GM18505 (cell line): ENCODE results near the gene TMEM267.
"Not testable (repeated sequence)": the region's sequence is repeated elsewhere in the genome, so short reads cannot be mapped to it uniquely, and the experiment has no call there.

ENCODE experiments used
- ATAC-seq: cut with Tn5 transposase; IDR thresholded peaks from one replicate; pipeline ENCODE4 v1.9.1; 2021; ENCODE audit not compliant: unreplicated experiment
- POLR2A ChIP-seq: IDR thresholded peaks from 4 replicates; pipeline ENCODE4 v1.6.1; 2011; ENCODE audit warnings: borderline replicate concordance; ENCODE audit not compliant: insufficient read depth, insufficient read length; ENCODE audit errors: extremely low read depth

The TMEM267 gene

DNA sequence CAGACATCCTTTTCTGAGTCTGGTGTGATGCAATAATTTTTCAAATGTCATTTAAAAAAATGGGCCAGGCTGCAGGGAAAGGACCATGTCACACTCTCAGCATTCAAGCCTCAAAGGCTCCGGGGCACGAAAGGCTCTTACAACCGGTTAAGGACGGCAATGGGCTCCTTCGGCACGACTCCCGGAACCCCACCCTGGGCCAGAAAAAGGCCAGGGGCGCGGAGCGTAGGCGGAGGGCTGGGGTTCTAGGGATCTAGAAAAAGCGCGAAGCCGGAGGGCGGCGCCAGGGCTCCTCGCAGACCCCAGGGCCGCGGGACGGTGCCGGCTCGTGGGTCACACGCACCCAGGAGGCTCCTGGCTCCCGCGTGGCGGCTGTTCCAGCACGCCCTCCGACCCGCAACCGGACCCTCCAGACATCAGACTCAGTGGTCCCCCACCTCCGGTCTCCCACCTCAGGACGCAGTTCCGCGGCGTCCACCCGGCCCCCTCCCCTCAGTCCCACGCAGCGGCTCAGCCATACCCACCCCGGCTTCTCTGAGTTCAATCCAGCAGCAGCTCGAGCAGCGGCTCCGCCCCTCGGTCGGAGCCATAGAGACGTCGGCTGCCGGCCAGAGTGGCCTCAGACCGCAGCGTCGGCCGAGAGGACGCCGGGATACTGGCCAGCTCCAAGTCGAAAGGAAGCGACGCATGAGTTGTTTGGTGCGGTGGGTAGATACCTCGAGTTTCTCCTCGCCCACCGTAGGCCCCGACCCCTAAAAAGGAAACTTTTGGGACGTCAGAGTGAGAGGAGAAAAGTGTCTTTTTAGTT, at the start of gene TMEM267:
Gene TMEM267 (minus strand): TSS at position 568 of the 808 bp plus-strand sequence. CDS start 29,896 bp downstream, outside the sequence.
- peak; percentile 91 for ATAC-seq
- peak; percentile 85 for TF ChIP-seq POLR2A

DNA sequence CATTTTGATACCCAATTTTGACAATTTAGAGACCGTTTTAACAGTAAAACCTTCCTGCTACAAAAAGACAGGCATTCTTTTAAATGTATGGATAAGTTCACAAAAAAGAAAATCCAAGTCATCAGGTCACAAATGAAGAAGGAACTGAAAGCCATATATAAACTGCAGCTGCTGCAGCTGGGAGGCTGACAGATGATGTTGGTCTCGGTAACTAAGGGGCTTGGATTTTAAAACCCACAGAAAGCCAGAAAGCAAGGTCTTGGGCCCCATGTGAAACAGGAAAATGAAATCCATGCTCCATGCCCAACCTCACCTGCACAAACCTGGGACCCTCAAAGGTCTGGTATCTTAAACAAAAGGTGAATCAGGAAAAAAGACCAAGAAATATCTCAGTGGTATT, 47.0 kb upstream of the TMEM267 start:
- ATAC-seq: no peak
- no peak for TF ChIP-seq POLR2A

DNA sequence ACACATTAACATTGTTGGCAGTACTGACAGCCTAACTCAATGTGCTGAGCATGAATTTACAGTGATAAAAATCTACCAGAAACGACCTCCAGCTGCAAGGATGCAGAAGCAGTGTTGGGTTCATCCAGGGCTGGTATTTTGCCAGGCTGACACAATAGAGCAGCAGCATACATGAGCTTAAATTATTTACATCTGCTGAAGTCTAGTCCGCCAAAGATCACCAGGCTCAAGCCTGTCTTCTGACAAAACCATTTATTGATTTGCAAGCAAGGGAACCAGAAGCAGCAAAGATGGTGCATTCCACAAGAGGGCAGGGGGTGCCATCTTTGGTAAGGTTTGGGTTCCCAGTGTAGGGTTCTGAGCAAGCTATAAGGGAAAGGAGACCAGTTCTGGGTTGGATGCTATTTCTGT, 40.0 kb upstream of the TMEM267 start:
- no peak for ATAC-seq
- no peak for TF ChIP-seq POLR2A

- TF ChIP-seq POLR2A: no peak
- no peak for ATAC-seq
Observed at GRCh38 chr5:43520615-43521014, 37.0 kb upstream of the TMEM267 start.

- no peak for TF ChIP-seq POLR2A
- no peak for ATAC-seq
Observed at GRCh38 chr5:43515678-43516048, 32.0 kb upstream of the TMEM267 start.

DNA sequence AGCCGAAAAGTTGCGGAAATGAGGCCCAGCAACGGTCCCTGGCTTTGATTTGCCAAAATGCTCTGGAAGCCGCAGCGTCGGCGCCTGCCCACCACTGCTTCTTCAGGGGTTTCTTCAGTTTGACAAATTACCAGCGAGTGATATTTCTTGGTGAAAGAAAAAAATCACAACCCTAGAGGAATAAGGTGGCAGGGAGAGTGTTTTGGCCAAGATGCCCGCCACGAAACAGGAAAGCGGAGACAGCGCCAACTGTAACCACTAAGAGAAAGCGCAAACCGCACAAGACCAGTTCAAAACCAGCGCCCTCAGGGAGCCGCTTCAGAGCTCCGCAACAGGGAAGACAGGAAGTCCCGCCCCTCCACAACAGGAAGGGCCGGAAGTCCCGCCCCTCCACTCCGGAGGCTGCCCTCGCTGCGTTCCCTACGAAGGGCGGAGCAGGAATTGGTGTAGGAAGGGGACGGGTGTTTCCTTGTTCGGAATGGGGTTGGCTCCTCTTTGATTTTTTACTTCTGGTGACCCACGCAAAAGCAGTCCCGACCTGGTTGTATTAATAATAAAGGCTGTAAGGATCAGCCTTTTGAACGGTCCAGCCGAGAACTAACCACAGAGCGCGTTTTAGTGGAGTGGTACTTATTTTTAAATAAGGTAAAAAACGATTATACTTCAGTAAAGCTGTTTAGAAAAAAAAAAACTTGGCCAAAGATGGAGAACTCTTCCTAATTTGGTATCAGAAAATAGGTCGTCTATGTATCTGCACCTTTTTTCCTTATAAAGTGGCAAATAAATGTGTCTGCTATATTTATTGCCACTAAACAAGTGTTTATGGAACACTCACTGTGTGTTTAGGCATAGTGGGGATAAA, 31.4 kb upstream of the TMEM267 start, which contains the start of gene C5orf34:
Gene C5orf34 (minus strand): TSS at position 333 of the 862 bp plus-strand sequence. CDS start 5,809 bp downstream, outside the sequence.
- peak; percentile 98 for ATAC-seq
- TF ChIP-seq POLR2A: peak; percentile 91

DNA sequence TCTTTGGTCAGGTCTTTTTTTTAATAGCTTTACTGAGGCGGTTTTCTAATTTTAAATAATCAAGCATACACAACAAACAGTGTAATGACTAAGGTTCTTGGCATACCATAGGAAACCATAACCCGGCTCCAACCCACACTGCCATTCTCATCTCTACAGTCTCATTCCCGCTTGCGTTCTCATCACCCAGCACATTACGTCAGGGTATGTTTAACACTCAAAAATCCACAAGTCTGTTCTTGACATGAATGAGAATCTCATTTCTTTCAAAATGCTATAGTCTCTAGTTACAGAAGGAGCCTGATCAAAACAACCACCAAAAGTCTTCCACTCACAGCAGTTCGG, 30.8 kb upstream of the TMEM267 start:
- no peak for TF ChIP-seq POLR2A
- ATAC-seq: peak; percentile 32

DNA sequence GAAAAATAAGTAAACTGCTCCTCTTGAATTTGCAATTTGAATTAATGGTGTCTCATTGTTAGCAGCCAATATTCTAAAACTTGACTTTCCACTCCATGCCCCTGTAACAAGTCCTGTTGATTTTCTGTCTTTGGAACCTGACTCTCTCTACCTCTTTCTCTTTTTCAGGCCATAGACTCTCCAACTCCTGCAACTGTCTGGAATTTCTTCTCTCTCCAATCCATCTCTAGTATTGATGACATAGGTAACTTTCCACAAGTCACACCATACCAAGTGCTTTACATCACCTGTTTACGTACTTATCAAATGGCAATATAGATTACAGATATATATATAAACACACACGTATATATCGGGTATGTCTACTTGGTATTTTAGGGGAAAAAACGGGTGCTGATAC, 30.4 kb upstream of the TMEM267 start:
- ATAC-seq: no peak

DNA sequence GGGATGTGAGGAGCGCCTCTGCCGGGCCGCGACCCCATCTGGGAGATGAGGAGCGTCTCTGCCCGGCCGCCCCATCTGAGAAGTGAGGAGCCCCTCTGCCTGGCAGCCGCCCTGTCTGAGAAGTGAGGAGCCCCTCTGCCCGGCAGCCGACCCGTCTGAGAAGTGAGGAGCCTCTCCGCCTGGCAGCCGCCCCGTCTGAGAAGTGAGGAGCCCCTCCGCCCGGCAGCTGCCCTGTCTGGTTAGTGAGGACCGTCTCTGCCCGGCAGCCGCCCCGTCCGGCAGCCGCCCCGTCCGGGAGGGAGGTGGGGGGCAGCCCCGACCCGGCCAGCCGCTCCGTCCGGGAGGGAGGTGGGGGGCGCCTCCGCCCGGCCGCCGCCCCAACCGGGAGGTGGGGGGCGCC, 27.4 kb upstream of the TMEM267 start:
- not testable (repeated sequence) for ATAC-seq

More for the DNA sequence above, 30.4 kb upstream of the TMEM267 start:
- TF ChIP-seq POLR2A: no peak

DNA sequence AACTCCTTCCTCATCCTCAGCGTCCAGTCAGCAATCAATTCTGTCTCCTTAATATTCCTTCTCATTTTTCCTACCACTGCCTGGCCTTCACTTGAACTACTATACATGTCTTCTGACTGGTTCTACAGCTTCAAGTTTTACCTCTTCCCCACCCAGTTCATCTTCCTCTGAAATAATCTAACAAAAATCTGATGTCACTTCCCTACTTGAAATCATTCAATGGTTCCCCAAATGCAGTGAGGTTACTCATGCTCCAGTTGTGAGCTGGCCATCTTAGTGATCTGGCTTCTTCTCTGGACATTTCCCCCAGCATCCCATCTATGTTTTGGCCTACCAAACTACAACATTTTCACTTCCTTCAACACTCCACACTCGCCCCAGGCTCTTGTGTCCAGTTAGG, 14.9 kb upstream of the TMEM267 start:
- ATAC-seq: no peak
- TF ChIP-seq POLR2A: no peak

- TF ChIP-seq POLR2A: no peak
Observed at GRCh38 chr5:43497311-43498104, 13.8 kb upstream of the TMEM267 start.

GRCh38 chr5:43491326-43491725, 7.7 kb upstream of the TMEM267 start:
- no peak for TF ChIP-seq POLR2A
- ATAC-seq: no peak

More at GRCh38 chr5:43497311-43498104, 13.8 kb upstream of the TMEM267 start:
- no peak for ATAC-seq

GRCh38 chr5:43486353-43486752, 2.7 kb upstream of the TMEM267 start:
- ATAC-seq: no peak
- no peak for TF ChIP-seq POLR2A
